Brain microvascular endothelial cell (primary cell): ENCODE results near the gene EIF3K.
"Not testable (repeated sequence)": the region's sequence is repeated elsewhere in the genome, so short reads cannot be mapped to it uniquely, and the experiment has no call there.

Experiments
- DNase-seq: peaks from one replicate; pipeline ENCODE4 v3.0.0-alpha.2; 2020
- H3K27ac ChIP-seq: fragments of 250-450 bp; sonication (Bioruptor Pico); 2 replicates; pipeline ENCODE4 v1.5.1; 2020; ENCODE audit warnings: mild to moderate bottlenecking, moderate library complexity
- H3K27me3 ChIP-seq: fragments of 250-450 bp; sonication (Bioruptor Pico); replicated peaks from 2 replicates; pipeline ENCODE4 v1.5.1; 2020; ENCODE audit warnings: mild to moderate bottlenecking
- H3K36me3 ChIP-seq: fragments of 250-450 bp; sonication (Bioruptor Pico); replicated peaks from 2 replicates; pipeline ENCODE4 v1.5.1; 2020; ENCODE audit warnings: mild to moderate bottlenecking
- H3K4me3 ChIP-seq: 2 replicates; pipeline ENCODE4 v1.5.1; 2011; ENCODE audit warnings: low read depth, mild to moderate bottlenecking, control low read depth, low read length, moderate library complexity
- in situ Hi-C: cut with HindIII; loops from 2 replicates; pipeline ENCODE4 v1.10.0; 2017; ENCODE audit warnings: low sequenced_read_pairs, low pct_ligation_motif_present
- TF ChIP-seq, protein P1 (sequence below): IDR thresholded peaks from 2 replicates; pipeline ENCODE4 v1.5.1; 2011; ENCODE audit warnings: low read depth, mild to moderate bottlenecking, moderate library complexity, low read length, control low read depth, inconsistent platforms; ENCODE audit errors: missing control alignments

The EIF3K gene

DNA sequence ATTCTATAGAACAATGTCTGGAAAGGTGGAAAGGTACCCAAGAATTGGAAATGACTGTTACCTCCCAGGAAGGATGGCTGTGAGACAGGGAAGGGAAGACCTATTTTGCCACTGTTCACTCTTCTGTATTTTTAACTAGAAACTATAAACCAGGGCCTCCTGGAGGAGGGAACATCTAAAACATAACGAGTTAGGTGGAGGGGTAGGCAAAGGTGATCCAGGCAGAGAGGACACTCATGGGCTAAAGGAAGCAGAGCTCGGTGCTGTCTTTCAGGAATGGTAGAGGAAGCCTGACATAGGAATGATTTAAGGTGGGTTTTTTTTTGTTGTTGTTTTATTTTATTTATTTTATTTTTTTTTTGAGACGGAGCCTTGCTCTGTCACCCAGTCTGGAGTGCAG lies 5.8 kb downstream of the EIF3K start:
- no peak overlapping the region for H3K27ac ChIP-seq
- in situ Hi-C loops, result no loop called here
- TF ChIP-seq, protein P1, sequence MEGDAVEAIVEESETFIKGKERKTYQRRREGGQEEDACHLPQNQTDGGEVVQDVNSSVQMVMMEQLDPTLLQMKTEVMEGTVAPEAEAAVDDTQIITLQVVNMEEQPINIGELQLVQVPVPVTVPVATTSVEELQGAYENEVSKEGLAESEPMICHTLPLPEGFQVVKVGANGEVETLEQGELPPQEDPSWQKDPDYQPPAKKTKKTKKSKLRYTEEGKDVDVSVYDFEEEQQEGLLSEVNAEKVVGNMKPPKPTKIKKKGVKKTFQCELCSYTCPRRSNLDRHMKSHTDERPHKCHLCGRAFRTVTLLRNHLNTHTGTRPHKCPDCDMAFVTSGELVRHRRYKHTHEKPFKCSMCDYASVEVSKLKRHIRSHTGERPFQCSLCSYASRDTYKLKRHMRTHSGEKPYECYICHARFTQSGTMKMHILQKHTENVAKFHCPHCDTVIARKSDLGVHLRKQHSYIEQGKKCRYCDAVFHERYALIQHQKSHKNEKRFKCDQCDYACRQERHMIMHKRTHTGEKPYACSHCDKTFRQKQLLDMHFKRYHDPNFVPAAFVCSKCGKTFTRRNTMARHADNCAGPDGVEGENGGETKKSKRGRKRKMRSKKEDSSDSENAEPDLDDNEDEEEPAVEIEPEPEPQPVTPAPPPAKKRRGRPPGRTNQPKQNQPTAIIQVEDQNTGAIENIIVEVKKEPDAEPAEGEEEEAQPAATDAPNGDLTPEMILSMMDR, result no peak
- no peak overlapping the region for H3K4me3 ChIP-seq
- no peak for DNase-seq
- no peaks in the 10 kb centered on the region for H3K27me3 ChIP-seq
- peaks cover 70% of the 10 kb centered on the region for H3K36me3 ChIP-seq

DNA sequence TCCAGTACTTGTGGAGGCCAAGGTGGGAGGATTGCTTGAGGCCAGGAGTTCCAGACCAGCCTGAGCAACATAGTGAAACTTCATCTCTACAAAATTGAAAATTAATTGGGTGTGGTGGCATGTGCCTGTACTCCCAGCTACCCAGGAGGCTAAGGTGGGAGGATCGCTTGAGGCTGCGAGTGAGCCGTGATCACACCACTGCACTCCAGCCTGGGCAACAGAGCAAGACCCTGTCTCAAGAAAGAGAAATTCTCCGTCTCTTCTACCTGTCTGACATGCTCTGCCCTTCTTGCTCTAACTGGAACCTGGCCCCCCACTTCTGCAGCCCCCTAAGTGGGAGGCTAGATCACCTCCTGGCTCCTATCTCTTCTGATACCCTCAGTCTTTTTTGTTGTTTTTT lies 7.4 kb downstream of the EIF3K start:
- no peak for DNase-seq
- TF ChIP-seq, protein P1, result no peak
- in situ Hi-C loops, result no loop called here
- Histone ChIP-seq H3K36me3 (peaks cover 75% of the 10 kb centered on the region), H3K27me3 (no peaks in the 10 kb centered on the region), H3K4me3 (no peak overlapping the region), H3K27ac (no peak overlapping the region)

DNA sequence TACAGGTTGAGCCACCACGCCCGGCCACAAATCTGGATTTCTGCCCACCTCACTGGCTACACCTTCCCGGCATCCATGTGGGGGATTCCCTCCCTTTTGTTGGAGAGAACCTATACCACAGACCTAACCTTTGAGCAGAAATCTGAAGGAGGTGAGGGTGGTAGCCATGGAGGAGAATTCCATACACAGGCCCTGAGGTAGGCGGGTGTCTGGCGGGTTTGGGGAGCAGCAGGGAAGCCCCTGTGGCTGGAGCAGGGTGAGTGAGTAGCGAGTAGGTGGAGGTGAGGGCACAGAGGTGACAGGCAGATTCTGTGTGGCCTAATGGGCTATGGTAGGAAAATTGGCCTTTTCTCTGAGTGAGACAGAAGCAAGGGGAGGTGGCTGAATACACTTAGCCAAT lies 10.6 kb downstream of the EIF3K start:
- Histone ChIP-seq H3K27me3 (no peaks in the 10 kb centered on the region), H3K27ac (no peak overlapping the region), H3K36me3 (peaks cover 65% of the 10 kb centered on the region), H3K4me3 (no peak overlapping the region)
- in situ Hi-C loops, result no loop called here
- TF ChIP-seq, protein P1, result no peak
- DNase-seq, result no peak

DNA sequence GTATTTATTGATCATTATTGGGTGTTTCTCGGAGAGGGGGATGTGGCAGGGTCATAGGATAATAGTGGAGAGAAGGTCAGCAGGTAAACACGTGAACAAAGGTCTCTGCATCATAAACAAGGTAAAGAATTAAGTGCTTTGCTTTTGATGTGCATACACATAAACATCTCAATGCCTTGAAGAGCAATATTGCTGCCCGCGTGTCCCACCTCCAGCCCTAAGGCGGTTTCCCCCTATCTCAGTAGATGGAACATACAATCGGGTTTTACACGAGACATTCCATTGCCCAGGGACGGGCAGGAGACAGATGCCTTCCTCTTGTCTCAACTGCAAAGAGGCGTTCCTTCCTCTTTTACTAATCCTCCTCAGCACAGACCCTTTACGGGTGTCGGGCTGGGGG lies 12.3 kb downstream of the EIF3K start:
- peaks cover 63% of the 10 kb centered on the region for H3K36me3 ChIP-seq
- DNase-seq, H3K4me3 ChIP-seq, H3K27ac ChIP-seq, in situ Hi-C loops, H3K27me3 ChIP-seq: not testable (repeated sequence)

DNA sequence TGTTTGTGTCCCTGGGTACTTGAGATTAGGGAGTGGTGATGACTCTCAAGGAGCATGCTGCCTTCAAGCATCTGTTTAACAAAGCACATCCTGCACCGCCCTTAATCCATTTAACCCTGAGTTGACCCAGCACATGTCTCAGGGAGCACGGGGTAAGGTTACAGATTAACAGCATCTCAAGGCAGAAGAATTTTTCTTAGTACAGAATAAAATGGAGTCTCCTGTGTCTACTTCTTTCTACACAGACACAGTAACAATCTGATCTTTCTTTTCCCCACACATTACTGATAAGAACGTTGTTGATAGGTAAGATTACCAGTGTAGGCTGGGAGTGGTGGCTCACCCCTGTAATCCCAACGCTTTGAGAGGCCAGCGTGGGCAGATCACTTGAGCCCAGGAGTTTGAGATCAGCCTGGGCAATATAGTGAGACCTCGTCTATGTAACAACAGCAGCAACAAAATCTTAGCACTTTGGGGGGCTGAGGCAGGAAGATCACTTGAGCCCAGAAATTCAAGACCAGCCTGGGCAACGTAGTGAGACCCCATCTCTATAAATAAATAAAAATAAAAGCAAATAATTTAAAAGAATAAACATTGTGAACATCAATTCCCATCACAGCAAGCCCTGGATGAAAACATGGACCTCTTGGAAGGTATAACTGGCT lies 13.0 kb downstream of the EIF3K start:
- in situ Hi-C loops, H3K4me3 ChIP-seq, H3K27me3 ChIP-seq, DNase-seq, H3K27ac ChIP-seq: not testable (repeated sequence)
- peaks cover 58% of the 10 kb centered on the region for H3K36me3 ChIP-seq

DNA sequence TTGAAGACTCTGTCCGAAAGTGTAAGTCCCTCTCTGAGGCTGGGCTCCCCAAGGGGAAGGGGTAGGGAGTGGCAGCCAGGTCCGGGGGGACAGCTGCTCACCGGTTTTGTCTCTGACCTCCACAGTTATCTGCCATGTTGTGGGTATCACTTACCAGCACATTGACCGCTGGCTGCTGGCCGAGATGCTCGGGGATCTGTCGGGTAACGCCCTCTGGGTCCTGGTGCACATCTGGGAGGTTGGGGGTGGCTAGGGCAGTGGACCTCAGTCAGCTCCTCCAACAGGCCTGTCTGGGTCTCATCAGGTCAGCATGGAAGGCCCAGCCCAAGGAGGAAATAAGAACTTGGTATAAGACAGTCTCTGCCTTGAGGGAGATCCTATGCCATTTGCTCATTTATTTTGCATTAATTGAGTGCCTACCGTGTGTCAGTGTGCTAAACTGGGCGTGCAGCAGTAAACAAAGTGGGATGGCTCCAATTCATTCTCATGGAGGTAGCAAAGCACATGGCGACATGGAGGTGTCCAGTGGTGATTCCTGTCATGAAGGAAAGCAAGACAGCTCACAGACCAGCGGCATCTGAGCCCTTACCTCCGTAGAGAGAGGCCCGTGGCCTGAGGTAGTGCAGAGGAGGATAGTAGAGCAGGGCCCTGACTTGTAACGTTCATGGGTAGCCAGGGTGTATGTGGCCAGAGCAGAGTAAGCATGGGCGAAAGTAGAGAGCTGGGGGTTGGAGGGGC lies 13.7 kb downstream of the EIF3K start:
- DNase-seq, result no peak
- H3K27me3 ChIP-seq, result no peaks in the 10 kb centered on the region
- peaks cover 54% of the 10 kb centered on the region for H3K36me3 ChIP-seq
- TF ChIP-seq, protein P1, result no peak
- H3K27ac ChIP-seq, result no peak overlapping the region
- in situ Hi-C loops, result no loop called here
- no peak overlapping the region for H3K4me3 ChIP-seq
